ENCODE data around the gene NOB1.

- TF ChIP-seq CTCF (IDR thresholded peaks at IDR 0.05) (peak in 3 of 4 experiments; percentile 7), POLR2A (IDR thresholded peaks at IDR 0.05) (no peak)
Observed at GRCh38 chr16:69798466-69798865, 43.7 kb upstream of the NOB1 start.
